B cell (primary cell): ENCODE measurements around the gene TBC1D22A. TPM values are rescaled to one million over a fixed set of nuclear protein-coding genes. Genes with fewer than 3 reads are reported as not detected.

Experiments used
- ATAC-seq: fragments of 200-7000 bp; cut with Tn5 transposase; one replicate; pipeline ENCODE4 v1.10.0; 2021; ENCODE audit warnings: low read depth, mild to moderate bottlenecking, moderate number of reproducible peaks, moderate library complexity
- CTCF ChIA-PET: fragments of 350-600 bp; sonication (Branson Sonifier 250); formaldehyde crosslinking; loops from one replicate; lab custom pipeline; 2021; ENCODE audit warnings: antibody characterized with exemption, inconsistent platforms; lab: Charles Lee
- POLR2A ChIA-PET: fragments of 350-600 bp; sonication (Branson Sonifier 250); formaldehyde crosslinking; loops from one replicate; lab custom pipeline; 2021; ENCODE audit warnings: antibody characterized with exemption; lab: Charles Lee
- DNase-seq: peaks from one replicate; pipeline ENCODE4 v3.0.0; 2013
- H2AFZ ChIP-seq: 2 replicates; pipeline ENCODE4 v1.6.1; 2012; ENCODE audit warnings: mild to moderate bottlenecking, low read depth, low read length; ENCODE audit not compliant: insufficient read depth, poor library complexity, severe bottlenecking
- H3K27ac ChIP-seq, 2 donors: 1 replicate in 1 of 2; 2 replicates in 1 of 2; pipeline ENCODE4 v1.5.1; 2012 to 2013; ENCODE audit warnings: low read length in 2 of 2, mild to moderate bottlenecking in 2 of 2, moderate library complexity in 1 of 2
- H3K27me3 ChIP-seq, 4 experiments: fragments of 200-600 bp in 1 of 4; sonication (generic) in 1 of 4; replicated peaks in 1 of 4; 1 replicate in 2 of 4; 2 replicates in 2 of 4; pipeline versions ENCODE4 v1.6.1 to v1.7.0; 2013 to 2016; ENCODE audit warnings: low read length in 3 of 4, mild to moderate bottlenecking in 2 of 4, mixed read lengths in 1 of 4, moderate library complexity in 1 of 4; ENCODE audit not compliant: insufficient read depth in 4 of 4, control insufficient read depth in 3 of 4; ENCODE audit errors: control extremely low read depth in 1 of 4
- H3K36me3 ChIP-seq, 2 experiments: replicated peaks in 1 of 2; 1 replicate in 1 of 2; 2 replicates in 1 of 2; pipeline versions ENCODE4 v1.6.1 to v1.7.1; 2013; ENCODE audit warnings: low read length in 1 of 2; ENCODE audit not compliant: insufficient read depth in 2 of 2, control insufficient read depth in 1 of 2; ENCODE audit errors: control extremely low read depth in 1 of 2, extremely low read depth in 1 of 2
- H3K4me1 ChIP-seq, 2 donors: fragments of 200-600 bp in 1 of 2; sonication (generic) in 1 of 2; 1 replicate in 1 of 2; 2 replicates in 1 of 2; pipeline versions ENCODE4 v1.5.1 to v1.6.1; 2013 to 2017; ENCODE audit warnings: low read length in 2 of 2; ENCODE audit not compliant: control insufficient read depth in 2 of 2, insufficient read depth in 2 of 2
- H3K4me2 ChIP-seq: replicated peaks from 2 replicates; pipeline ENCODE3; 2012; ENCODE audit warnings: mild to moderate bottlenecking, low read depth, low read length; ENCODE audit not compliant: poor library complexity, severe bottlenecking
- H3K4me3 ChIP-seq, 5 experiments: fragments of 200-600 bp in 1 of 5; sonication (generic) in 1 of 5; 1 replicate in 3 of 5; 2 replicates in 2 of 5; pipeline versions ENCODE4 v1.5.1 to v1.7.0; 2011 to 2016; ENCODE audit warnings: low read length in 4 of 5, mild to moderate bottlenecking in 4 of 5, low read depth in 2 of 5, control low read depth in 1 of 5, moderate library complexity in 1 of 5; ENCODE audit not compliant: insufficient read depth in 1 of 5; ENCODE audit errors: control extremely low read depth in 1 of 5, extremely low read depth in 1 of 5
- H3K79me2 ChIP-seq: fragments of 200-600 bp; sonication (generic); one replicate; pipeline ENCODE4 v1.6.0; 2016; ENCODE audit warnings: low read length; ENCODE audit not compliant: control insufficient read depth, insufficient read depth
- H3K9ac ChIP-seq: fragments of 200-600 bp; sonication (generic); 2 replicates; pipeline ENCODE4 v1.6.1; 2017; ENCODE audit warnings: mild to moderate bottlenecking, low read length, moderate library complexity
- H3K9me3 ChIP-seq, 3 donors: one replicate each; pipeline versions ENCODE4 v1.6.1 to v1.7.1; 2013; ENCODE audit warnings: low read length in 2 of 3; ENCODE audit not compliant: control insufficient read depth in 2 of 3, insufficient read depth in 1 of 3; ENCODE audit errors: control extremely low read depth in 1 of 3
- H4K20me1 ChIP-seq: 2 replicates; pipeline ENCODE4 v1.6.0; 2012; ENCODE audit warnings: mild to moderate bottlenecking, low read length; ENCODE audit not compliant: insufficient read depth, control insufficient read depth, poor library complexity, severe bottlenecking
- H3K27ac Mint-ChIP-seq: one replicate; pipeline ENCODE4 v1.8.0; 2021; ENCODE audit warnings: mixed read lengths
- H3K27me3 Mint-ChIP-seq: one replicate; pipeline ENCODE4 v1.8.0; 2021; ENCODE audit warnings: mixed read lengths
- H3K4me1 Mint-ChIP-seq: one replicate; pipeline ENCODE4 v1.8.0; 2021; ENCODE audit warnings: mixed read lengths
- H3K4me3 Mint-ChIP-seq: one replicate; pipeline ENCODE4 v1.8.0; 2021; ENCODE audit warnings: mixed read lengths
- H3K9me3 Mint-ChIP-seq: one replicate; pipeline ENCODE4 v1.8.0; 2022; ENCODE audit warnings: mixed read lengths; ENCODE audit not compliant: insufficient read depth
- EZH2 ChIP-seq: IDR thresholded peaks from 2 replicates; pipeline ENCODE4 v1.6.1; 2012; ENCODE audit warnings: borderline replicate concordance, low read depth, mild to moderate bottlenecking, moderate library complexity, low read length; ENCODE audit not compliant: insufficient read depth, poor library complexity, severe bottlenecking
- WGBS: methylation state at CpG from one replicate; pipeline ENCODE4 v1.1.5; 2013; ENCODE audit warnings: missing lambda C conversion rate; ENCODE audit not compliant: insufficient coverage; 5-methylcytosine and 5-hydroxymethylcytosine counted together
- intact Hi-C: fragments of 100-400 bp; cut with micrococcal nuclease; formaldehyde crosslinking; loops from one replicate; pipeline ENCODE4 v1.10.0; 2022
- polyA plus RNA-seq: library from polyadenylated mRNA; depleted of rRNA; stranded (reverse); fragments of >200 nt; gene quantifications from 2 replicates; pipeline ENCODE4 v1.2.3, GENCODE V29; 2012
- total RNA-seq, 2 donors: library from RNA; stranded (reverse); fragments of 120-200 nt in 1 of 2; gene quantifications; 1 replicate in 1 of 2; 2 replicates in 1 of 2; pipeline versions ENCODE4 v1.2.3 to v1.2.4, GENCODE V29; 2013 to 2022
- TF ChIP-seq, protein P1 (sequence below): fragments of 200-600 bp; IDR thresholded peaks from one replicate; pipeline ENCODE4 v1.8.0; 2022; ENCODE audit warnings: antibody characterized with exemption, mild to moderate bottlenecking

The TBC1D22A gene
- total and polyA plus RNA-seq, 2 donors (not counting 1 experiment from before 2014, with no cell fraction given): 73.8 to 128 TPM

GRCh38 chr22:46875089-46875488 is 112.6 kb downstream of the TBC1D22A start:
- H4K20me1 ChIP-seq: peaks cover 76% of the 10 kb centered on the region
- no peak overlapping the region for H3K4me2 ChIP-seq
- no peak overlapping the region for H3K4me3 Mint-ChIP-seq
- H3K4me1 Mint-ChIP-seq: peaks cover 30% of the 10 kb centered on the region
- H3K79me2 ChIP-seq: peaks cover 98% of the 10 kb centered on the region
- H3K27me3 ChIP-seq: no peaks in the 10 kb centered on the region
- intact Hi-C loops: no loop called here
- peaks cover 10 to 40% of the 10 kb centered on the region in 2 experiments for H3K36me3 ChIP-seq
- H2AFZ ChIP-seq: no peak overlapping the region
- H3K9me3 ChIP-seq: peaks cover 3 to 24% (median 8%) of the 10 kb centered on the region in 3 donors
- ATAC-seq: no peak
- H3K27ac Mint-ChIP-seq: peak overlapping the region; percentile 20
- CTCF ChIA-PET: no interaction called here
- no peak overlapping the region for H3K4me3 ChIP-seq
- no peak overlapping the region for H3K9ac ChIP-seq
- TF ChIP-seq EZH2: no peak
- TF ChIP-seq, protein P1, sequence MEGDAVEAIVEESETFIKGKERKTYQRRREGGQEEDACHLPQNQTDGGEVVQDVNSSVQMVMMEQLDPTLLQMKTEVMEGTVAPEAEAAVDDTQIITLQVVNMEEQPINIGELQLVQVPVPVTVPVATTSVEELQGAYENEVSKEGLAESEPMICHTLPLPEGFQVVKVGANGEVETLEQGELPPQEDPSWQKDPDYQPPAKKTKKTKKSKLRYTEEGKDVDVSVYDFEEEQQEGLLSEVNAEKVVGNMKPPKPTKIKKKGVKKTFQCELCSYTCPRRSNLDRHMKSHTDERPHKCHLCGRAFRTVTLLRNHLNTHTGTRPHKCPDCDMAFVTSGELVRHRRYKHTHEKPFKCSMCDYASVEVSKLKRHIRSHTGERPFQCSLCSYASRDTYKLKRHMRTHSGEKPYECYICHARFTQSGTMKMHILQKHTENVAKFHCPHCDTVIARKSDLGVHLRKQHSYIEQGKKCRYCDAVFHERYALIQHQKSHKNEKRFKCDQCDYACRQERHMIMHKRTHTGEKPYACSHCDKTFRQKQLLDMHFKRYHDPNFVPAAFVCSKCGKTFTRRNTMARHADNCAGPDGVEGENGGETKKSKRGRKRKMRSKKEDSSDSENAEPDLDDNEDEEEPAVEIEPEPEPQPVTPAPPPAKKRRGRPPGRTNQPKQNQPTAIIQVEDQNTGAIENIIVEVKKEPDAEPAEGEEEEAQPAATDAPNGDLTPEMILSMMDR: no peak
- WGBS: no CpG with 5 or more reads among the region's 4 CpGs
- no peaks in the 10 kb centered on the region for H3K27me3 Mint-ChIP-seq
- no peak overlapping the region for H3K27ac ChIP-seq
- no peak for DNase-seq
- POLR2A ChIA-PET: no interaction called here
- H3K4me1 ChIP-seq: peaks cover 0 to 3% of the 10 kb centered on the region in 2 donors
- peaks cover 15% of the 10 kb centered on the region for H3K9me3 Mint-ChIP-seq

DNA sequence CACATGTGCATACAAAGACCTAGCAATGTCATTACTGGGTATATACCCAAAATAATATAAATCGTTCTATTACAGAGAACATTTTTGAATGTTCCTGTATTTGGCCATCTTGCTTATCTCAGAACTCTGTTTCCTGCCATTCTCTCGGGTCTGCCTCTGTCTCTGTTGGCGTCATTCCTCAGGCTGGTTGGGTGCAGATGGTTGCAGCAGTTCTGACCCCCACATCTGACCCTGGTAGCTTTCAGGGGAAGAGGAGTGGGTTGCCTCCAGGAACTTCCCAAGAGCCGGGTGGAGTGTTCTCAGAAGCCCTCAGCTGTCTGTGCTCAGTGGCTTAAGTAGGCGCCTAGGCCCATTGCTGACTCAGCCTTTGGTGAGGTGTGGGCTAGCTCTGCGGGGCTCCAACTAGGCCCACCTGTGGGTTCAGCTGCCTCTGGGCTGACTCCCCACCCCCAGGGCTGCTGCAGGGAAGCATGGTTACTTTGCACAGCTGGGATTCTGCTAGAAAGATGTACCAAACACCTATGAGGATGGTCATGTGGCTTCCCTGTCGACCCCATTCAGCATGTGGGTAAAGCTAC is 114.0 kb downstream of the TBC1D22A start:
- no peak for ATAC-seq
- Mint-ChIP-seq H3K27ac (peak overlapping the region; percentile 37), H3K9me3 (peaks cover 6% of the 10 kb centered on the region), H3K4me3 (no peak overlapping the region), H3K27me3 (no peaks in the 10 kb centered on the region), H3K4me1 (peaks cover 37% of the 10 kb centered on the region)
- H3K27ac ChIP-seq: no peak overlapping the region
- POLR2A ChIA-PET: no interaction called here
- H2AFZ ChIP-seq: no peak overlapping the region
- no peak overlapping the region for H3K9ac ChIP-seq
- H3K36me3 ChIP-seq: peaks cover 6 to 35% of the 10 kb centered on the region in 2 experiments
- H3K9me3 ChIP-seq: peaks cover 0 to 13% (median 4%) of the 10 kb centered on the region in 3 donors
- peaks cover 98% of the 10 kb centered on the region for H3K79me2 ChIP-seq
- H3K27me3 ChIP-seq: no peaks in the 10 kb centered on the region
- no peak overlapping the region for H3K4me3 ChIP-seq
- H3K4me1 ChIP-seq: peaks cover 0 to 3% of the 10 kb centered on the region in 2 donors
- H4K20me1 ChIP-seq: peaks cover 81% of the 10 kb centered on the region
- no peak for TF ChIP-seq EZH2
- CTCF ChIA-PET: interaction anchor here (1.0 kb wide), 1 partner anchor 15 kb away, joined by 3 read pairs; no protein-coding TSS in a partner anchor
- DNase-seq: no peak
- intact Hi-C loops: no loop called here
- 95% methylated on average over 6 of the region's 7 CpGs for WGBS
- no peak overlapping the region for H3K4me2 ChIP-seq
